Ectodermal cell (in vitro differentiated cells): Measurements from ENCODE around the gene KCNQ5.

Source experiments
- H3K27ac ChIP-seq: 2 replicates; pipeline ENCODE4 v1.7.0; 2013; ENCODE audit warnings: mild to moderate bottlenecking, low read depth, low read length; ENCODE audit not compliant: insufficient read depth, poor library complexity, severe bottlenecking
- H3K27me3 ChIP-seq: 2 replicates; pipeline ENCODE4 v1.7.0; 2013; ENCODE audit warnings: mild to moderate bottlenecking, low read length; ENCODE audit not compliant: insufficient read depth, control insufficient read depth, poor library complexity, severe bottlenecking
- H3K36me3 ChIP-seq: one replicate; pipeline ENCODE4 v1.7.0; 2013; ENCODE audit warnings: low read length; ENCODE audit not compliant: control insufficient read depth, insufficient read depth
- H3K4me1 ChIP-seq: one replicate; pipeline ENCODE4 v1.7.0; 2013; ENCODE audit warnings: low read length; ENCODE audit not compliant: control insufficient read depth, insufficient read depth
- H3K4me3 ChIP-seq: 2 replicates; pipeline ENCODE4 v1.7.0; 2013; ENCODE audit warnings: low read depth, low read length, control low read depth; ENCODE audit not compliant: insufficient read depth
- H3K9me3 ChIP-seq: 2 replicates; pipeline ENCODE4 v1.7.0; 2013; ENCODE audit warnings: mild to moderate bottlenecking, low read length, moderate library complexity; ENCODE audit not compliant: control insufficient read depth
- WGBS, 2 experiments: methylation state at CpG; one replicate each; pipeline ENCODE4 v1.1.7; 2013; ENCODE audit warnings: missing lambda C conversion rate in 2 of 2; 5-methylcytosine and 5-hydroxymethylcytosine counted together

KCNQ5 gene

DNA sequence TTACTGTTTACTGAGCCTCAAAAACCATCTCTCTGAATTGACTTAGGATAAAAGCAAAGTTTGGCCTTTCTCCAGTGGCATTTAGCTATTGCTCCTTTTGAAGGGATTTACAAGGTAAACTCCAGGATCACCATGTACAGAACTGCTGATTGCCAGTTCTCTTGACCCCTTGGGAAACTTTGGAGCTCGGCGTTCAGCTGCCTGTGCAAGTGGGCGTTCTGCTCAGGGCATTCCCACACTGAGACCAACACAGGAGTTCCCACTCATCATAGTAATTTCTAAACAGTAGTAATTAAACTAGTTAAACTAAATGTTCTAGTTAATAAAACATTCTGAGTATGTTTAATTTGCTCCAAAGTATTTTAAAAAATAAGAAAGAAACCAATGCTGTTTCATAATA lies 14.9 kb downstream of the KCNQ5 start:
- H3K9me3 ChIP-seq = no peaks in the 10 kb centered on the region
- H3K36me3 ChIP-seq = no peaks in the 10 kb centered on the region
- H3K27ac ChIP-seq = no peak overlapping the region
- H3K4me1 ChIP-seq = no peaks in the 10 kb centered on the region
- no peak overlapping the region for H3K4me3 ChIP-seq
- H3K27me3 ChIP-seq = no peaks in the 10 kb centered on the region
- 87 to 91% methylated on average over 3 of the region's 3 CpGs for WGBS, 2 experiments

DNA sequence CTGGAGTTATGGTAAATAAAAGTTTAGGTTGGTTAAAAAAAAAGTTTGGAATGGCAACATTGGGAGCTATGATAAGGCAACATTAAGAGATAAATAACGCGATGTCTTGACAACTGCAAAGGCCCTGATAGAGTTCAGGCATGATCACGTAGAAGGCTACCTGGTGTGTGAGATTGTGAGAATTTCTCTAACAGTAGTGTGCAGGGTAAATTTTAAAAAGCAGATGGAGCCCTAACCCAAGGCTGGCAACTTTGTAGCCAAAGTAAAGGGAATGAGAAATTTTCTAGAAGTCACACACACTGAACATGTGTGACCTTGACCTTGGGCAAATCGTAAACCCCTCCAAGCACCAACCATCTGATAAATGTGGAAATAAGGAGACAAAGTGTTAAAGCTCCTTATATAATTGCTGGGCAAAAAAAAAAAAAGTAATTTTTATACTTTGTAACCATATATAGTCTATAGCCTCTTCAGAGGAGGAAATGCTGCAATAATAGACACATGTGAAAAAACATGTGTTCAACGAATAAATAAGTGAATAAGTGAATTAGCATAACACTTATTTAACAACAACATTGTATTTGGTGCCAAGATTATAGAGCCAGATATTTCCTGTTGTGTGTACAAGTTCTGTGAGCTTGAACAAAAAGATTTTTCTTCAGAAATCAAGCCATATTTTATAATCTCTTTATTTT lies 18.2 kb downstream of the KCNQ5 start:
- H3K4me3 ChIP-seq = no peak overlapping the region
- no peaks in the 10 kb centered on the region for H3K36me3 ChIP-seq
- H3K27me3 ChIP-seq = no peaks in the 10 kb centered on the region
- 89 to 97% methylated on average over 3 to 4 of the region's 5 CpGs for WGBS, 2 experiments
- H3K9me3 ChIP-seq = no peaks in the 10 kb centered on the region
- no peak overlapping the region for H3K27ac ChIP-seq
- no peaks in the 10 kb centered on the region for H3K4me1 ChIP-seq

DNA sequence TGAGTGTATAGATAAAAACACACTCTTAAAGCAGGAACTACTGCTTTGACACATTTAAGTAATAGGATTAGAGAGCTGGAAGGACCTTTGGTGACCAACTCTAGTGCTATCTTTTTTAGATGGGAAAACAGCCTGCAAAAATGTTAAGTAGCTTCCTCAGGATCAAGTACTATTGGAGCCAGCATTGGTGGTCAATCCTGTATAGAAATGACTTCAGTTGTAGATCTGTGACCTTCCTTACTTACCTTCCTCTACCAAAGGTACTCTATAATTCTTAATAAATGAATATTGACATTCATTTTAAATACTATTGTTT lies 18.7 kb downstream of the KCNQ5 start:
- Histone ChIP-seq H3K4me1 (no peaks in the 10 kb centered on the region), H3K27ac (no peak overlapping the region), H3K27me3 (no peaks in the 10 kb centered on the region), H3K9me3 (no peaks in the 10 kb centered on the region), H3K4me3 (no peak overlapping the region), H3K36me3 (no peaks in the 10 kb centered on the region)

DNA sequence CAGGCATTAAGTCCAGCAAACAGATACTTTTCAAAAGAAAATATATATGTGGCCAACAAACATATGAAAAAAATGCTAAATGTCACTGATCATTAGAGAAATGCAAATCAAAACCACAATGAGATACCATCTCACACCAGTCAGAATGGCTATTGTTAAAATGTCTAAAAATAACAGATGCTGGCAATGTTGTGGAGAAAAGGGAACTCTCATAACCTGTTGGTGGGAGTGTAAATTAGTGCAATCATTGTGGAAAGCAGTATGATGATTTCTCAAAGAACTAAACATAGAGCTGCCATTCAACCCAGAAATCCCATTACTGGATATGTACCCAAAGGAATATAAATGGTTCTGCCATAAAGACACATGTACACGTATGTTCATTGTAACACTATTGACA lies 20.6 kb downstream of the KCNQ5 start:
- no peaks in the 10 kb centered on the region for H3K27me3 ChIP-seq
- no peaks in the 10 kb centered on the region for H3K4me1 ChIP-seq
- H3K36me3 ChIP-seq = no peaks in the 10 kb centered on the region
- H3K4me3 ChIP-seq = no peak overlapping the region
- H3K27ac ChIP-seq = no peak overlapping the region
- 100% methylated on average over 1 of the region's 1 CpG for WGBS, 2 experiments
- H3K9me3 ChIP-seq = no peaks in the 10 kb centered on the region

DNA sequence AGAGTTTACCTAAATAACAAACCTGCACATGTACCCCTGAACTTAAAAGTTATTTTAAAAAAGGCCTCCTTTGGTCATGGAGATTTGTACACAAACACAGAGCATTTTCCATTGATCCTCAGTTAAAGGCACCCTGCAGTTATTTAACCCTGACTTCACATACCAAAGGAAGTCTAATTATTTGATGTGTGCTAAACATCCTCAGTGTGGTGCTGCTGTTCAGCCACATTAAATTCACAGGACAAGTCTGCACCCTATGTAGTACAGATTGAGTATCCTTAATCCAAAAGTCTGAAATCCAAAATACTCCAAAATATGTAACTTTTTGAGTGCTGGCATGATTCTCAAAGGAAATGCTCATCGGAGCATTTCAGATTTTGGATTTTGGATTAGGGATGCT lies 21.4 kb downstream of the KCNQ5 start:
- 95% methylated on average over 1 of the region's 1 CpG; no CpG with 5 or more reads in 1 of the 2 experiments for WGBS, 2 experiments
- H3K36me3 ChIP-seq = no peaks in the 10 kb centered on the region
- H3K9me3 ChIP-seq = no peaks in the 10 kb centered on the region
- H3K4me3 ChIP-seq = no peak overlapping the region
- no peak overlapping the region for H3K27ac ChIP-seq
- H3K27me3 ChIP-seq = no peaks in the 10 kb centered on the region
- H3K4me1 ChIP-seq = no peaks in the 10 kb centered on the region

DNA sequence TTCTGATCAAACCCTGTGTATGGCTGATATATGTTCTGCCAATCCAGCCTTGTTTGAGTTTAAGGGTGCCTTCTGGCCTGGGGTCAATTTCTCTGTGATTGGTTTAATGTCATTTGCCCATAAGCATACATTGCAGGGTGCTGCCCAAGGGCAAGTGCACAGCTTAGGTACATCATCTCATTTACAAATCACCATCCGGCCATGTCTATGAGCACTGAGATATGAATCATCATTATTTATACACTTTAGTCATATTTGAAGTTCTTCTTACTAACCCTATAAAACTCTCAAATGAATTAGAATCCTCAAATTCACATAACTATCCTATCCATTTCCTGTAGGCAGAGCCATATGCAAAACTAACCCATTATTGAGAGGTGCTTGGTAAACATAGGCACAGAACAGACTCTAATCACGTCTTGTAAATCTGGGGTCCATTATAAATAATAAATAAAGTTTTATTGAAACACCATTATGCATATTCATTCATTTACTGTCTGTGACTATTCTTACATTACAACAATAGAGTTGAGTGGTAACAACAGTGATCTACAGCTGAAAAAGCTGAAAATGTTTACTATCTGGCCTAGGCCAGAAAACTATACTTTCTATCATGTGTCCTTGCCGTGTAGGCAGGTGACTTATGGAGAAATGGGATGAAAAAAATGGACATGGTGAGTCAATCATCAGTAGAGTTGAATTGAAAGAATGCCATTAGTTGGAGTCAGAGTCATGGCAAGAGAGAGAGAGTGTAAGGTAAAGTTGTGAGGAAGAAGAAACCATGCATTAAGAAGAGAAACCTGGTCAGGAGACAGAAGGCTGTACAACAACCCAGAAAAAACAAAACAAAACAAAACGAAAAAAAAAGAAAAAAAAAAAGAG lies 25.0 kb downstream of the KCNQ5 start:
- WGBS, 2 experiments = 93 to 96% methylated on average over 3 of the region's 4 CpGs
- H3K27me3 ChIP-seq = no peaks in the 10 kb centered on the region

DNA sequence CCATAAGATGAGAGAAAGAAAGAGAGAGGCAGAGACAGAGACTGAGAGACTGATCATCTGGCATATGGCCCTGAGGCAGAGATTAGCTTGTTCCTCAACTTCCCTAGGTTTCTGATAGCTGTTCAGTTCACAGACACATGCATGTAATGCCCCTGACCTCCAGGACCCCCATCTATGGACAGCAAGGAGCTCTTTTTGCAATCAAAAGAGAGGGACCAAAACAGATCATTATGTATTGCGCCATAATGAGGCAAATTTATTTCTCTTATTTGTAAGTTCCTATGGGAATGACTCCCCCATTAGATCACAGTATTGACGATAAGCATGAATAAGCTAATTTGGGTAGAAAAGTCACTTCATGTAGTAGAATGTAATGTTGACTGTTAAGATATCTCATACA lies 25.6 kb downstream of the KCNQ5 start:
- WGBS, 2 experiments = 93 to 98% methylated on average over 1 to 2 of the region's 2 CpGs
- H3K27me3 ChIP-seq = no peaks in the 10 kb centered on the region
- H3K36me3 ChIP-seq = no peaks in the 10 kb centered on the region

More for the DNA sequence above, 25.0 kb downstream of the KCNQ5 start:
- Histone ChIP-seq H3K9me3 (no peaks in the 10 kb centered on the region), H3K36me3 (no peaks in the 10 kb centered on the region), H3K27ac (no peak overlapping the region), H3K4me3 (no peak overlapping the region), H3K4me1 (no peaks in the 10 kb centered on the region)

DNA sequence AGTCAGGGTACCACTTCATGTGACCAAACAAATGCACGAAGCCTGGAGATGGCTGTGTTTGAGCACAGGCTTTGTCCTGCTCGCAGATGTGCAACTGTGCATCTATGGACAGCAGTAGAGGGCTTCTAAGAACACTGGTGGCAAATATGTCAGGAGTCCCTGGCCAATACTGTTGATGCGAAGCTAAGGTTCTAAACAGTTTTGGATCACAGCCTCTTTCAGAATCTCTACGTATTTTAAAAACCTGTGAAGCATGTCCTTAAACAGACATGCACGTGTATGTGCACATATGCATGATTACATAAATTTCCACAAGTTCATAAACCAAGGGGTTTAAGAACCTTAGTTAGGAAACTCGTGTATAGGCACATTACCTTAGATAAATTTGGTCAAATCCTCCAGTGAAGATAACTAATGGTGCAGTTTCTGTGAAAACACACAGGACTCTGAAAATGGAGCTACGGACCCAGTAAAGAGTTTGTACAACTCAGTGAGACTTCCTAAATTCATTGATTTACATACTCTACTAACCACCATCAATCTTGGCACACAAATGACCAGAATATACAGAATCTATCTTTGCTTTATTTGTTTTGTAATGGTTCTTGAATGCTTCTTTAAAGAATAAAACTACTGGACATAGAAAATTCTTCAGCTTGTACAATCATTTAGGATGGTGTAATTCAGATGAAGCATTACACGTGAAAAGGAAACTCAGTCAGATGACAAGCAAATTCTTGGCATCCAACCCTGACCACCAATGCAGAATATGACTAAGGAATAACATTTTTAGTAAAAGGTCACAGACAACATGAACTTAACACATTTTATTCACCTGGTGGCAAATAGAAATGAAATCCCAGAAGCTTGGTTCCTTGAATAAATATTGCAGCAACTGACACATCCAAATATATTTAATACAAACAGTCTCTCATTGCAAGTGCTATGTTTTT lies 27.4 kb downstream of the KCNQ5 start:
- WGBS, 2 experiments = 91 to 94% methylated on average over 8 of the region's 8 CpGs
- H3K9me3 ChIP-seq = no peaks in the 10 kb centered on the region
- no peaks in the 10 kb centered on the region for H3K36me3 ChIP-seq
- no peaks in the 10 kb centered on the region for H3K4me1 ChIP-seq
- no peak overlapping the region for H3K4me3 ChIP-seq
- no peaks in the 10 kb centered on the region for H3K27me3 ChIP-seq
- no peak overlapping the region for H3K27ac ChIP-seq

More for the DNA sequence above, 25.6 kb downstream of the KCNQ5 start:
- Histone ChIP-seq H3K27ac (no peak overlapping the region), H3K4me3 (no peak overlapping the region), H3K9me3 (no peaks in the 10 kb centered on the region), H3K4me1 (no peaks in the 10 kb centered on the region)

DNA sequence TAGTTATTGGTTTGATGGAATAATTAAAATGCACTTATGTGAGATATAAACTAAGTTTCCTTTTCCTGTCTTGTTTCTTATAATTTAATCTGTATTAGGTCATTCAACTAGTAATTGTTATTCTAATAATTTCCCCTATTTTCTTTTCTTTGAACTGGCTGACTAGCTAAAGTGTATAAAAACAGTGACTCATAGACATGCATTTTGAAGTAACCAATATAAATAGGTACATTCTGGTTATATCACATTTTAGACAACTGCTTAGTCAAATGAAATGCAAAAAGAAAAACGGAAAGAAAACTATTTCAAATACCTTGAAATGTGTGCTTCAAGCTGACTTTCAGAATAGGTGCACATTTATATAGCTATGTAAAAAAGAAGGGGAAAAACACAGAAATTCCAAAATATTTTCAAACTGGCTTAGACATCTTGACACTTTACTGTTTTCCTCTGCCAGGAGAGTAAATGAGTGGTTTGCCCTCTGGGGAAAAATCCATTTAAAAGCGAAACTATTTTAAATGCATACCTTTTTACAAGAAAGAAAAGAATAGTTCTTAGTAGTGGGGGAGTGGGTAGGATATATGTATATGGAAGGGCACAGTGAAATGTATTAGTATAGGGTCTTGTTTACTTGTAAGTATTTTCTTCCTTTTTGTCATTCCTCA lies 28.3 kb downstream of the KCNQ5 start:
- H3K36me3 ChIP-seq = no peaks in the 10 kb centered on the region
- no peaks in the 10 kb centered on the region for H3K9me3 ChIP-seq
- no peaks in the 10 kb centered on the region for H3K4me1 ChIP-seq
- no peak overlapping the region for H3K4me3 ChIP-seq
- H3K27ac ChIP-seq = no peak overlapping the region
- no peaks in the 10 kb centered on the region for H3K27me3 ChIP-seq
- 92% methylated on average over 2 of the region's 2 CpGs; no CpG with 5 or more reads in 1 of the 2 experiments for WGBS, 2 experiments
